Type B pancreatic cell (in vitro differentiated cells): ENCODE results near the gene PRRT1B. TPM values are rescaled to one million over a fixed set of nuclear protein-coding genes. Genes with fewer than 3 reads are reported as not detected.

ENCODE experiments used
- total RNA-seq: library from RNA; stranded (reverse); gene quantifications from 2 replicates; pipeline ENCODE4 v1.2.1, GENCODE V29; 2021; ENCODE audit warnings: low replicate concordance

The PRRT1B gene
- total RNA-seq, 1 donor from 2014 or later = 3.0 TPM

Other genes with a start within 250 kb of the PRRT1B start
- gene PRRC2B, start 151.4 kb upstream of the PRRT1B start, total RNA-seq = 225 and 300 TPM in 2 replicates
- gene POMT1, start 42.6 kb upstream of the PRRT1B start, total RNA-seq = 48.7 and 55.4 TPM in 2 replicates
- gene UCK1, start 14.3 kb upstream of the PRRT1B start, total RNA-seq = 25.9 and 36.8 TPM in 2 replicates
- 45.9 and 51.5 TPM in 2 replicates for gene RAPGEF1, start 194.6 kb downstream of the PRRT1B start, total RNA-seq